Stimulated activated CD4-positive, alpha-beta T cell treated with anti-CD3 and anti-CD28 coated beads, Interleukin-12 subunit alpha, Interleukin-12 subunit beta, amount 100 ng/mL, for 4 hours (primary cell): ENCODE results near the gene ZNF391.
"Not testable (repeated sequence)": the region's sequence is repeated elsewhere in the genome, so short reads cannot be mapped to it uniquely, and the experiment has no call there.

ENCODE experiments used
- DNase-seq: peaks from one replicate; pipeline ENCODE4 v3.0.0-alpha.2; 2020

The ZNF391 gene

DNA sequence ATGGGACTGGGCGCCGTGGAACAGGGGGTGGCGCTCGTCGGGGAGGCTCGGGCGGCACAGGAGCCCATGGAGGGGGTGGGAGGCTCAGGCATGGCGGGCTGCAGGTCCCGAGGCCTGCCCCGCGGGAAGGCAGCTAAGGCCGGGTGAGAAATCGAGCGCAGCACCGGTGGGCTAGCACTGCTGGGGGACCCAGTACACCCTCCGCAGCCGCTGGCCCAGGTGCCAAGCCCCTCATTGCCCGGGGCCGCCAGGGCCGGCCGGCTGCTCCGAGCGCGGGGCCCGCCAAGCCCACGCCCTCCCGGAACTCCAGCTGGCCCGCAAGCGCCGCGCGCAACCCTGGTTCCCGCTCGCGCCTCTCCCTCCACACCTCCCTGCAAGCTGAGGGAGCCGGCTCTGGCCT is 36.3 kb downstream of the ZNF391 start:
- not testable (repeated sequence) for DNase-seq

DNA sequence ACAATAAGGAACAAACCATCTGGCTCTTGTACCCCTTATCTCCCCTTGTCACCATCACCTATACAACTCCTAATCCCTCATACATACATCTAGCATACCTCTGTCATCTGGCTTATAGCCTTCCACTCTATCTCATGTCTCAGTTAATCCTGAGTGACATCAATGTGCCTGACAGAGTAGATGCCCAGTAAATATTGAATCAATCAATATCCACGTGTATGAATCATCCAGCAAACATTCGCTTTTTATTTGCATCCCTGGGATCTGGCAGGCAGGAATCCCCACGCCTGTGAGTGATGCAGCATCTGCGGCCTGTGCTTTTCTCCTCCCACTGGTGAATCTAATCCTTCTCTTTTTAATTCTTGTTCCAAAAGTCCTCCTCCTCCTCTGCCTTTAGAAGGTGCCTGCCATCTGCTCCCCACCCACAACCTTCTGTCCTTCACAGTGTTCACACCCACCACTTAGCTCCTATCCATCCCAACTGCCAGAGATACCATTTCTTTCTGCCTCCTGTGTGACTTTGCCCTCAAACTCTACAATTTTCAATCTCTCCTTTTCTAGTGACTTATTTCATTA is 37.6 kb downstream of the ZNF391 start:
- DNase-seq: no peak

DNA sequence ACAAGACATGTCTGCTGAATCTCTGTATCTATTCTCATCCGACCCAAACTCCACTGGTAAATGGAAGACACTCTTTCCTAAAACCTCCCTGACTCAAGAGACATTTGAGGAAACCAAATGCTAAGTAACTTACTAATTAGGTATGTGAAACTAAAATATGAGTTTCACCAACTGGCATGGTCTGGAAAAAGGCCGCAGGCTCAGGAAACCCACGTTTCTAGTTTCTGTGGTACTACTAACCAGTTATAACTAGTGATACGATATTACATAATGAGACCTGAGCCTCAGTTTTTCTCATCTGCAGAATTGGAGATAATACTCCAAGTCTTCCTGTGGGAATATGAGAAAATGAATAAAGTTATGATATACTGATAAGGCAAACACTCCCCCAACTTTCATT is 39.9 kb downstream of the ZNF391 start:
- no peak for DNase-seq

DNA sequence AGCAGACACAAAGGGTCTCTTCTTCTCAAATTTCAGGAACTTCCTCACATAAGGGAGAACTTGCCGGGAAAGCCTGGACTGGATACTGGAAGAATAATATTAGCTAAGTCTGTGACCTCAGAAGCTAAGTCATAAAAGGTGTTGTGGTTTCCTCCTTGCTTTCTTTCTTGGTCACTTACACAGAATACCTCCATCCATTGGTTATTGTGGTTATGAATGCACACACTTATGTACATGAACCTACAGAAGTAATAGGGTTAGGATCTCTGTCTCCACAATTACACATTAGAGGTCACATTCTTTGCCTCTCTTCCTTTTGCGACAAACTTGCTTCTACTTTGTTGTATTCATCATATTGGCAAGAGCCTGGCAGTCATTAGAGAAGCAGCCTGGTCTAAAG is 40.4 kb downstream of the ZNF391 start:
- no peak for DNase-seq

DNA sequence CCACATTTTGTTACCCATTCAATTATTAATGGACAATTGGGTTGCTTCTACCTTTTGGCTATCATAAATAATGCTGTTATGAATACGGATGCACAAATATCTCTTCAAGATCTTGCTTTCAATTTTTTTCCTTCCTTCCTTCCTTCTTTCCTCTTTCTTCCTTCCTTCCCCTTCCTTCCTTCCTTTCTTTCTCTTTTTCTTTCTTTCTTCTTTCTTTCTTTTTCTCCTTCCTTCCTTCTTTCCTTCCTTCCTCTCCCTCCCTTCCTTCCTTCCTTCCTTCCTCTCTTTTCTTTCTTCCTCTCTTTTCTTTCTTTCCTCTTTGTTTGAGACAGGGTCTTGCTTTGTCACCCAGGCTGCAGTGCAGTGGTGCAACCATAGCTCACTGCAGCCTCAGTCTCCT is 45.2 kb downstream of the ZNF391 start:
- no peak for DNase-seq

DNA sequence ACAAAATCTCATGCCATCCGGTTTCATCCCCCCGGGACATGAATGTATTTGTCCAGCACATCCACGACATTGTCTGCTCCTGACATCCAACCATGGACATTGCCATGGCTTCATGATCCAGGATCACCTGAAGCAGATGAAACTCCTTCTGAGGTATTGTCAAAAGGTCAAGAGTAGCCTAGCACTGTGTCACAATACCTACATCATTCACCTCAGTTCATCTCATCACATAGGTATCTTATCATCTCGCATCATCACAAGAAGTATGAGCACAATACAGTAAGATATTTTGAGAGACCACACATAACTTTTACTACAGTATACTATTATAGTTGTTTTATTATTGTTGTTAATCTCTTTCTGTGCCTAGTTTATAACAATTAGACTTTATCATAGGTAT is 50.8 kb downstream of the ZNF391 start:
- no peak for DNase-seq

DNA sequence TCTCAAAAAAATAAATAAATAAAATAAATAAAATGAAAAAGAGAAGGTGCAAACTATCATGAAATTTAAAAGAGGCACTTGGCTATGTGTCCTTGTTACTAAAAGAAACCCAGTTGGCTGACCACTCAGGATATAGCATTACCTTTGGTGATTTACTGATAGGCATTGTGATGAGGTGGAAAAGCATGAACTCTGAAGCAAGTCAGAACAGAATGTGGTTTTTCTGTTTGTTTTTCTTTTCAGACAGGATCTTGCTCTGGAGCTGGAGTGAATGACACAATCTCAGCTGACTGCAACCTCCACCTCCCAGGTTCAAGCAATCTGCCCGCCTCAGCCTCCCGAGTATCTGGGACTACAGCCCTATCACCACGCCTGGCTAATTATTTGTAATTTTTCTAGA is 52.4 kb downstream of the ZNF391 start:
- DNase-seq: no peak

DNA sequence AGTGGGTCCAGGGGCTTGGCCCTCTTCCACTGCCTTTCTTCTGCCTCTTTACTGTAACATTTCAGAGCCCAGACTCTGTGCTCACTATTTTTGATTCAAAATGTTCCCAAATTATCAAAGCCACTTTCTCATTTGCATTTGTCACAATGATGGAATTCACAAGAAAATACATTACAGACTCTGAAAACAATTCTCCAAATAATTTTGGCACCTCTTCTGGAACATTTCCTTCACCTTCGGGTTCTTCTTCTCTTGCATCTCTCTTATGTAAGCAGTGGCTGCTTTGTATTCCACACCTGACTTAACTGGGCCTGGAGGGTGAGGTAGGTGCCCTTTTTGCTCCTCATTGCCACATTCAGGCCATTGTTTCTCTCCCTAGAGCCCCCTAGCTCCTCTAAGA is 54.4 kb downstream of the ZNF391 start:
- DNase-seq: no peak

DNA sequence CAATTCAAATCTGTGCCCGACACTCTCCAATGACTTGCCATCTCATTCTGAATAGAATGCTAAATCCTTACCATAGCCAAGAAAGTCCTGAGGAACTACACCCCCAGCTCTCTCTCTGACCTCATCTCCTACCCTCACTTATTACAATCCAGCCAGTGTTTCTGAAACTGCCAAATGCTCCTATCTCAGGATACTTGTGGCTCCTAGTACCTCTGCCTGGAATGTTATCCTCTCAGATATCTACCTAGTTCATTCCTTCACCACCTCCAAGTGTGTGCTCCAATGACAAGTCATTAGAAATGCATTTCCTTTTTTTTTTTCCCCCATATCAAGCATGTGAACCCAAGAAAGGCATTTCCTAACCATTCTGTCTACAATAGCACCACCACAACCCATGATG is 59.9 kb downstream of the ZNF391 start:
- DNase-seq: no peak

DNA sequence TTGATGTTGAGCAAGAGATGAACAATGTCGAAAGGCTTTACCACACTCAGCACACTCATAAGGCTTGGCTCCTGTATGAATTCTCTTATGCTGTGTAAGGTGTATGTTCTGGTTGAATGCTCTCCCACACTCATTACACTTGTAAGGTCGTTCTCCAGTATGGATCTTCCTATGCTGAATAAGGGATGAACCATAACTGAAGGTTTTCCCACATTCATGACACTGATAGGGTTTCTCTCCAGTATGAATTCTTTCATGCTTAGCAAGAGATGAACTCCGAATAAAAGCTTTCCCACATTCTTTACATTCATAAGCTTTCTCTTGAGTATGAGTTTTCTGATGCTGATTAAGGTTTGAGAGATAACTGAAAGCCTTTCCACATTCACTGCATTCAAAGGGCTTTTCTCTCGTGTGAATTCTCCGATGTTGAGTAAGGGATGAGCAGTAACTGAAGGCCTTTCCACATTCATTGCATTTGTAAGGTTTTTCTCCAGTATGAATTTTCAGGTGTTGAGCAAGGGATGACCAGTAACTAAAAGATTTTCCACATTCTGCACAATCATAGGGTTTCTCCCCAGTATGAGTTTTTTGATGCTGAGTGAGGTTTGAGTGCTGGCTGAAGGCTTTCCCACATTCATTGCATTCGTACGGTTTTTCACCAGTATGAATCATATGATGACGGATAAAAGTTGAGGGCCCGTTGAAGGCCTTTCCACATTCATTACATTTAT is 63.3 kb downstream of the ZNF391 start:
- no peak for DNase-seq

DNA sequence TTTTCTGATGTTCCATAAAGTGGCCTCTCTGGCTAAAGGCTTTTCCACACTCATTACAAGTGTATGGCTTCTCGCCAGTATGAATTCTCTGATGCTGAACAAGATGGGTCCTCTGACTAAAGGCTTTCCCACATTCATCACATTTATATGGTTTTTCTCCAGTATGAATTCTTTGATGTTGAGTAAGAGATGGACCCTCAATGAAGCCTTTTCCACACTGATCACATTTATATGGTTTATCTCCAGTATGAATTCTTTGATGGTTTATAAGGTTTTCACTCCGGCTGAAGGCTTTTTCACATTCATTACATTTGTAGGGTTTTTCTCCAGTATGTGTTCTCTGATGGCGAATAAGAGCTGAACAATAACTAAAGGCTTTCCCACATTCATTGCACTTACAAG is 63.9 kb downstream of the ZNF391 start:
- no peak for DNase-seq
